H1 (cell line): ENCODE measurements around the gene NXPH1. TPM values are rescaled to one million over a fixed set of nuclear protein-coding genes. Genes with fewer than 3 reads are reported as not detected.

Experiments
- CTCF ChIA-PET: fragments of 300-600 bp; sonication (Branson Sonifier 250); formaldehyde crosslinking; loops from one replicate; lab custom pipeline; 2021; ENCODE audit not compliant: partially characterized antibody; lab: Charles Lee
- POLR2A ChIA-PET: fragments of 300-600 bp; sonication (Branson Sonifier 250); formaldehyde crosslinking; loops from one replicate; lab custom pipeline; 2021; ENCODE audit warnings: inconsistent platforms; ENCODE audit not compliant: partially characterized antibody; lab: Charles Lee
- DNase-seq, 2 experiments: peaks; one replicate each; pipeline versions ENCODE4 v3.0.0 to v3.0.0-alpha.2; 2010 to 2022; ENCODE audit warnings: low spot score in 2 of 2, low read depth in 1 of 2, mixed read lengths in 1 of 2
- FAIRE-seq: peaks from 2 replicates; lab custom pipeline; 2011; peaks lifted over from hg19 to GRCh38; lab: Jason Lieb, UNC
- H2AFZ ChIP-seq: 2 replicates; pipeline ENCODE4 v1.8.1; 2012; ENCODE audit warnings: low read length, inconsistent platforms
- H2AK5ac ChIP-seq: 2 replicates; pipeline ENCODE4 v1.6.1; 2013; ENCODE audit warnings: low read depth, low read length
- H2BK120ac ChIP-seq: replicated peaks from 2 replicates; pipeline ENCODE3; 2013; ENCODE audit warnings: low read depth, low read length, inconsistent platforms
- H2BK12ac ChIP-seq: 2 replicates; pipeline ENCODE4 v1.6.1; 2013; ENCODE audit warnings: low read depth, low read length
- H2BK15ac ChIP-seq: 2 replicates; pipeline ENCODE4 v1.6.1; 2013; ENCODE audit warnings: low read length
- H2BK20ac ChIP-seq: 2 replicates; pipeline ENCODE4 v1.6.1; 2013; ENCODE audit warnings: low read length
- H2BK5ac ChIP-seq: 2 replicates; pipeline ENCODE4 v1.6.1; 2013; ENCODE audit warnings: low read depth, low read length
- H3K14ac ChIP-seq: 2 replicates; pipeline ENCODE4 v1.6.1; 2013; ENCODE audit warnings: inconsistent platforms; ENCODE audit not compliant: insufficient read length
- H3K18ac ChIP-seq: 2 replicates; pipeline ENCODE4 v1.6.1; 2013; ENCODE audit warnings: low read length; ENCODE audit errors: extremely low read depth
- H3K23ac ChIP-seq: 2 replicates; pipeline ENCODE4 v1.6.1; 2013; ENCODE audit warnings: inconsistent platforms; ENCODE audit not compliant: insufficient read length
- H3K23me2 ChIP-seq: 2 replicates; pipeline ENCODE4 v1.6.1; 2013; ENCODE audit warnings: low read depth, low read length
- H3K27ac ChIP-seq: 2 replicates; pipeline ENCODE4 v1.6.1; 2011; ENCODE audit warnings: low read depth, low read length, inconsistent platforms
- H3K27me3 ChIP-seq, 4 experiments: replicated peaks in 1 of 4; 1 replicate in 1 of 4; 2 replicates in 3 of 4; pipeline versions ENCODE4 v1.6.1 to v1.8.1; 2011 to 2013; ENCODE audit warnings: low read length in 3 of 4, mild to moderate bottlenecking in 3 of 4, inconsistent platforms in 2 of 4, mixed read lengths in 2 of 4, moderate library complexity in 1 of 4; ENCODE audit not compliant: control insufficient read depth in 3 of 4, insufficient read depth in 3 of 4; ENCODE audit errors: extremely low read depth in 1 of 4
- H3K36me3 ChIP-seq, 4 experiments: 2 replicates each; pipeline versions ENCODE4 v1.6.1 to v1.8.1; 2011 to 2013; ENCODE audit warnings: mild to moderate bottlenecking in 4 of 4, low read length in 3 of 4, moderate library complexity in 2 of 4, control low read depth in 1 of 4, inconsistent platforms in 1 of 4; ENCODE audit not compliant: insufficient read depth in 4 of 4, control insufficient read depth in 2 of 4
- H3K4ac ChIP-seq: replicated peaks from 2 replicates; pipeline ENCODE3; 2013; ENCODE audit warnings: low read length, low read depth, mixed read lengths, inconsistent platforms; ENCODE audit not compliant: insufficient read length
- H3K4me1 ChIP-seq, 4 experiments: replicated peaks in 1 of 4; 1 replicate in 1 of 4; 2 replicates in 3 of 4; pipeline versions ENCODE4 v1.6.1 to v1.8.1; 2011 to 2013; ENCODE audit warnings: low read length in 3 of 4, inconsistent platforms in 2 of 4, mixed read lengths in 1 of 4; ENCODE audit not compliant: insufficient read depth in 4 of 4, control insufficient read depth in 3 of 4
- H3K4me2 ChIP-seq, 2 experiments: 2 replicates each; pipeline versions ENCODE4 v1.6.1 to v1.8.1; 2011 to 2013; ENCODE audit warnings: low read depth in 2 of 2, low read length in 2 of 2, control low read depth in 1 of 2, inconsistent platforms in 1 of 2, mild to moderate bottlenecking in 1 of 2; ENCODE audit not compliant: insufficient read depth in 1 of 2
- H3K4me3 ChIP-seq, 4 experiments: fragments of 200-600, 300-600 bp in 1 of 4; sonication (generic), shearing (Covaris generic), sonication (Bioruptor Twin) in 1 of 4; 2 replicates each; pipeline versions ENCODE4 v1.5.1 to v1.8.1; 2011 to 2016; ENCODE audit warnings: low read length in 4 of 4, low read depth in 3 of 4, control low read depth in 2 of 4, inconsistent platforms in 2 of 4, mild to moderate bottlenecking in 2 of 4, mixed read lengths in 1 of 4, moderate library complexity in 1 of 4; ENCODE audit not compliant: insufficient read depth in 2 of 4; ENCODE audit errors: extremely low read depth in 1 of 4
- H3K56ac ChIP-seq: replicated peaks from 2 replicates; pipeline ENCODE3; 2013; ENCODE audit warnings: low read depth, mild to moderate bottlenecking, mixed read lengths, low read length, inconsistent platforms; ENCODE audit not compliant: insufficient read length
- H3K79me1 ChIP-seq: 2 replicates; pipeline ENCODE4 v1.6.1; 2013; ENCODE audit warnings: low read depth, low read length, control low read depth
- H3K79me2 ChIP-seq, 2 experiments: 2 replicates each; pipeline versions ENCODE4 v1.6.1 to v1.8.1; 2012 to 2013; ENCODE audit warnings: low read length in 2 of 2, mild to moderate bottlenecking in 2 of 2, inconsistent platforms in 1 of 2; ENCODE audit not compliant: insufficient read depth in 2 of 2, control insufficient read depth in 1 of 2
- H3K9ac ChIP-seq, 4 experiments: replicated peaks in 1 of 4; 1 replicate in 1 of 4; 2 replicates in 3 of 4; pipeline versions ENCODE4 v1.6.1 to v1.8.1; 2011 to 2013; ENCODE audit warnings: low read depth in 3 of 4, low read length in 3 of 4, control low read depth in 2 of 4, mild to moderate bottlenecking in 2 of 4, moderate library complexity in 2 of 4, inconsistent platforms in 1 of 4; ENCODE audit errors: extremely low read depth in 1 of 4
- H3K9me3 ChIP-seq, 2 experiments: 2 replicates each; pipeline versions ENCODE4 v1.6.1 to v1.8.1; 2012 to 2013; ENCODE audit warnings: mild to moderate bottlenecking in 2 of 2, moderate library complexity in 2 of 2, control low read depth in 1 of 2, inconsistent platforms in 1 of 2, low read depth in 1 of 2, low read length in 1 of 2, mixed read lengths in 1 of 2; ENCODE audit not compliant: insufficient read depth in 2 of 2
- H4K20me1 ChIP-seq, 2 experiments: replicated peaks in 1 of 2; 2 replicates each; pipeline versions ENCODE3 to v1.8.1; 2011 to 2013; ENCODE audit warnings: inconsistent platforms in 2 of 2, low read length in 2 of 2, mild to moderate bottlenecking in 1 of 2; ENCODE audit not compliant: insufficient read depth in 2 of 2, control insufficient read depth in 1 of 2
- H4K5ac ChIP-seq: 2 replicates; pipeline ENCODE4 v1.6.1; 2013; ENCODE audit warnings: low read length, low read depth, mixed read lengths, inconsistent platforms; ENCODE audit not compliant: insufficient read length
- H4K8ac ChIP-seq: 2 replicates; pipeline ENCODE4 v1.8.0; 2013; ENCODE audit warnings: mild to moderate bottlenecking, moderate library complexity, low read length, inconsistent platforms; ENCODE audit not compliant: insufficient read depth; ENCODE audit errors: extremely low read depth
- H4K91ac ChIP-seq: replicated peaks from 2 replicates; pipeline ENCODE3; 2013; ENCODE audit warnings: low read length, mixed read lengths, inconsistent platforms; ENCODE audit not compliant: insufficient read length
- BCL11A ChIP-seq, 2 experiments: IDR thresholded peaks; one replicate each; pipeline ENCODE4 v1.6.1; 2011; ENCODE audit warnings: low read depth in 2 of 2, low read length in 2 of 2, mild to moderate bottlenecking in 2 of 2
- E2F6 ChIP-seq: IDR thresholded peaks from 2 replicates; pipeline ENCODE4 v1.6.1; 2012; ENCODE audit warnings: inconsistent platforms
- KDM1A ChIP-seq: fragments of 200-600, 300-600 bp; sonication (generic); IDR thresholded peaks from 2 replicates; pipeline ENCODE4 v1.7.1; 2016; ENCODE audit warnings: mild to moderate bottlenecking, low read length, borderline replicate concordance
- TBP ChIP-seq: IDR thresholded peaks from 2 replicates; pipeline ENCODE4 v1.6.1; 2011; ENCODE audit warnings: low read depth, low read length, improper control_type of control experiment
- polyA plus RNA-seq, 7 experiments: library from polyadenylated mRNA; depleted of rRNA in 3 of 7; stranded (reverse) in 5 of 7; unstranded in 2 of 7; fragments of >200 nt in 5 of 7; fragments of 200-250 nt in 2 of 7; gene quantifications; 1 replicate in 5 of 7; 2 replicates in 1 of 7; 4 replicates in 1 of 7; pipeline versions ENCODE4 v1.2.1 to v1.2.3, GENCODE V29; 2011 to 2013; ENCODE audit warnings: missing spikeins in 2 of 7, mixed read lengths in 2 of 7
- total RNA-seq: library from RNA; stranded (reverse); fragmentation: NEBNext Ultra II Directional; extraction: Animal tissue kit (Norgen Biotek cat#: 25700); gene quantifications from 2 replicates; pipeline ENCODE4 v1.2.1, GENCODE V29; 2021
- TF ChIP-seq, protein P1 (sequence below): IDR thresholded peaks from 2 replicates; pipeline ENCODE4 v1.6.1; 2011; ENCODE audit warnings: low read length, improper control_type of control experiment

Gene NXPH1
- total and polyA plus RNA-seq, 2 of the 8 experiments (the other 6 are each of a cell fraction or from before 2014, with no cell fraction given): 0.14 to 1.0 TPM

- no peak overlapping the region for H4K91ac ChIP-seq
- no peak overlapping the region for H4K8ac ChIP-seq
- H3K4me2 ChIP-seq: no peak overlapping the region
- H3K27me3 ChIP-seq: no peaks in the 10 kb centered on the region
- H3K4me1 ChIP-seq: no peaks in the 10 kb centered on the region
- no peak for TF ChIP-seq BCL11A (IDR thresholded peaks at IDR 0.05; ENCODE audit: low read depth in 2 of 2, low read length in 2 of 2)
- TF ChIP-seq TBP: no peak
- TF ChIP-seq, protein P1, sequence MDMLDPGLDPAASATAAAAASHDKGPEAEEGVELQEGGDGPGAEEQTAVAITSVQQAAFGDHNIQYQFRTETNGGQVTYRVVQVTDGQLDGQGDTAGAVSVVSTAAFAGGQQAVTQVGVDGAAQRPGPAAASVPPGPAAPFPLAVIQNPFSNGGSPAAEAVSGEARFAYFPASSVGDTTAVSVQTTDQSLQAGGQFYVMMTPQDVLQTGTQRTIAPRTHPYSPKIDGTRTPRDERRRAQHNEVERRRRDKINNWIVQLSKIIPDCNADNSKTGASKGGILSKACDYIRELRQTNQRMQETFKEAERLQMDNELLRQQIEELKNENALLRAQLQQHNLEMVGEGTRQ: no peak
- TF ChIP-seq KDM1A: no peak
- TF ChIP-seq E2F6: no peak
- no peak for DNase-seq
- no peak overlapping the region for H2BK5ac ChIP-seq
- no peak overlapping the region for H3K56ac ChIP-seq
- no peaks in the 10 kb centered on the region for H3K79me2 ChIP-seq
- ChIA-PET CTCF (interaction anchor here (0.8 kb wide), 1 partner anchor 9 kb away, joined by 3 read pairs; no protein-coding TSS in a partner anchor), POLR2A (no interaction called here)
- no peak for FAIRE-seq
- H2BK12ac ChIP-seq: no peak overlapping the region
- no peak overlapping the region for H2BK20ac ChIP-seq
- no peaks in the 10 kb centered on the region for H3K36me3 ChIP-seq
- no peak overlapping the region for H3K4me3 ChIP-seq
- H3K23me2 ChIP-seq: no peaks in the 10 kb centered on the region
- H3K27ac ChIP-seq: no peak overlapping the region
- no peak overlapping the region for H2AFZ ChIP-seq
- no peak overlapping the region for H3K9ac ChIP-seq
- H3K4ac ChIP-seq: no peak overlapping the region
- H3K23ac ChIP-seq: no peak overlapping the region
- H3K79me1 ChIP-seq: no peaks in the 10 kb centered on the region
- no peak overlapping the region for H4K5ac ChIP-seq
- no peaks in the 10 kb centered on the region for H3K9me3 ChIP-seq
- no peaks in the 10 kb centered on the region for H4K20me1 ChIP-seq
- no peak overlapping the region for H3K14ac ChIP-seq
- no peak overlapping the region for H2BK15ac ChIP-seq
- H2AK5ac ChIP-seq: no peak overlapping the region
- no peak overlapping the region for H2BK120ac ChIP-seq
- no peak overlapping the region for H3K18ac ChIP-seq
These were observed 236.1 kb downstream of the NXPH1 start for GRCh38 chr7:8669501-8669851.
